Glomerular visceral epithelial cell (primary cell): ENCODE measurements around the gene AFAP1.
A peak's percentile ranks its signal among the peaks of the same experiment; 100 is the strongest.

ENCODE experiments used
- DNase-seq: peaks from one replicate; pipeline ENCODE4 v3.0.0-alpha.2; 2016; ENCODE audit errors: extremely low spot score

Gene AFAP1

GRCh38 chr4:7894098-7894676, 45.5 kb downstream of the AFAP1 start:
- DNase-seq: no peak

- no peak for DNase-seq
Measured at GRCh38 chr4:7893539-7893938, 46.1 kb downstream of the AFAP1 start.

GRCh38 chr4:7892212-7893019, 47.2 kb downstream of the AFAP1 start:
- DNase-seq: peak; percentile 82

GRCh38 chr4:7890635-7891393, 48.8 kb downstream of the AFAP1 start:
- DNase-seq: no peak

- no peak for DNase-seq
Measured at GRCh38 chr4:7887436-7887835, 52.2 kb downstream of the AFAP1 start.

GRCh38 chr4:7886007-7886973, 53.4 kb downstream of the AFAP1 start:
- DNase-seq: no peak

GRCh38 chr4:7885216-7886006, 54.2 kb downstream of the AFAP1 start:
- no peak for DNase-seq

GRCh38 chr4:7880683-7881082, 59.0 kb downstream of the AFAP1 start:
- no peak for DNase-seq

GRCh38 chr4:7879127-7879526, 60.5 kb downstream of the AFAP1 start:
- DNase-seq: no peak

- DNase-seq: no peak
Measured at GRCh38 chr4:7878323-7878722, 61.3 kb downstream of the AFAP1 start.

GRCh38 chr4:7877176-7877575, 62.5 kb downstream of the AFAP1 start:
- DNase-seq: no peak

GRCh38 chr4:7876201-7876875, 63.3 kb downstream of the AFAP1 start:
- peak; percentile 77 for DNase-seq

- no peak for DNase-seq
Measured at GRCh38 chr4:7874838-7875237, 64.8 kb downstream of the AFAP1 start.

GRCh38 chr4:7873881-7874280, 65.8 kb downstream of the AFAP1 start:
- no peak for DNase-seq

GRCh38 chr4:7872264-7872771, 67.3 kb downstream of the AFAP1 start:
- DNase-seq: peak; percentile 48

- no peak for DNase-seq
Measured at GRCh38 chr4:7871356-7871755, 68.3 kb downstream of the AFAP1 start.

GRCh38 chr4:7868892-7869471, 70.7 kb downstream of the AFAP1 start:
- DNase-seq: no peak

- DNase-seq: no peak
Measured at GRCh38 chr4:7868436-7868775, 71.3 kb downstream of the AFAP1 start.

- no peak for DNase-seq
Measured at GRCh38 chr4:7867701-7868435, 71.8 kb downstream of the AFAP1 start.
